Panc1 (cell line): ENCODE data around the gene STPG1. TPM values are rescaled to one million over a fixed set of nuclear protein-coding genes. Genes with fewer than 3 reads are reported as not detected.
A peak's percentile ranks its signal among the peaks of the same experiment; 100 is the strongest.

Experiments
- ATAC-seq: fragments of 200-7000 bp; cut with Tn5 transposase; 2 replicates; pipeline ENCODE4 v1.9.1; 2020; ENCODE audit warnings: mild to moderate bottlenecking, moderate library complexity
- BruUV-seq: library from RNA; stranded (reverse); fragments of 400-500 nt; replicated peaks from 2 replicates; lab custom pipeline; 2021; lab: Mats Ljungman, UMichigan
- CTCF ChIA-PET: fragments of 300-600 bp; sonication (Branson Sonifier 250); formaldehyde crosslinking; loops from one replicate; lab custom pipeline; 2022; ENCODE audit warnings: antibody characterized with exemption; lab: Charles Lee
- POLR2A ChIA-PET: fragments of 300-600 bp; sonication (Branson Sonifier 250); formaldehyde crosslinking; loops from one replicate; lab custom pipeline; 2022; ENCODE audit warnings: antibody characterized with exemption; lab: Charles Lee
- DNase-seq: peaks from one replicate; pipeline ENCODE4 v3.0.0-alpha.2; 2010; ENCODE audit warnings: low read depth, low spot score
- H3K27ac ChIP-seq: 2 replicates; pipeline ENCODE4 v1.5.1; 2011; ENCODE audit warnings: mild to moderate bottlenecking, low read length, inconsistent platforms
- H3K27me3 ChIP-seq: fragments of 200-500 bp; sonication (Bioruptor generic); 2 replicates; pipeline ENCODE4 v1.6.0; 2014; ENCODE audit warnings: low read length, inconsistent platforms; ENCODE audit not compliant: control insufficient read depth, insufficient read depth
- H3K36me3 ChIP-seq: fragments of 200-500 bp; sonication (Bioruptor generic); 2 replicates; pipeline ENCODE4 v1.5.1; 2014; ENCODE audit warnings: inconsistent platforms, mild to moderate bottlenecking, low read length, moderate library complexity; ENCODE audit not compliant: control insufficient read depth, insufficient read depth
- H3K4me1 ChIP-seq: 2 replicates; pipeline ENCODE4 v1.5.1; 2011; ENCODE audit warnings: inconsistent platforms, mild to moderate bottlenecking, low read length, moderate library complexity; ENCODE audit not compliant: control insufficient read depth, insufficient read depth
- H3K4me3 ChIP-seq, 2 experiments: 2 replicates each; pipeline ENCODE4 v1.5.1; 2011 to 2012; ENCODE audit warnings: low read depth in 2 of 2, low read length in 2 of 2, mild to moderate bottlenecking in 2 of 2, inconsistent platforms in 1 of 2, moderate library complexity in 1 of 2
- H3K9me3 ChIP-seq: fragments of 200-500 bp; sonication (Bioruptor generic); 2 replicates; pipeline ENCODE4 v1.5.1; 2014; ENCODE audit warnings: low read depth, mild to moderate bottlenecking, inconsistent platforms, low read length, moderate library complexity; ENCODE audit not compliant: control insufficient read depth, insufficient read depth
- CTCF ChIP-seq: fragments of 450-650 bp; IDR thresholded peaks from 2 replicates; pipeline ENCODE4 v1.5.1; 2017; ENCODE audit warnings: mild to moderate bottlenecking
- POLR2AphosphoS5 ChIP-seq: IDR thresholded peaks from 2 replicates; pipeline ENCODE4 v1.6.1; 2012; ENCODE audit warnings: mild to moderate bottlenecking, low read depth, low read length, moderate library complexity
- SIN3A ChIP-seq: IDR thresholded peaks from 2 replicates; pipeline ENCODE4 v1.6.1; 2012; ENCODE audit warnings: low read depth, mild to moderate bottlenecking, low read length, moderate library complexity, borderline replicate concordance; ENCODE audit not compliant: insufficient read depth
- TCF7L2 ChIP-seq: IDR thresholded peaks from 2 replicates; pipeline ENCODE4 v1.6.1; 2011; ENCODE audit warnings: mild to moderate bottlenecking, low read depth, low read length, inconsistent platforms
- in situ Hi-C: cut with HindIII; loops from 2 replicates; pipeline ENCODE4 v1.10.0; 2016; ENCODE audit warnings: low sequenced_read_pairs, low pct_unique_long_range_greater_than_20kb
- intact Hi-C: fragments of 100-400 bp; cut with micrococcal nuclease; formaldehyde crosslinking; loops from one replicate; pipeline ENCODE4 v1.10.0; 2022; ENCODE audit not compliant: unreplicated experiment
- total RNA-seq: library from RNA; stranded (reverse); gene quantifications from one replicate; pipeline ENCODE4 v1.2.1, GENCODE V29; 2021; ENCODE audit not compliant: unreplicated experiment
- TF ChIP-seq, protein P1 (sequence below), 2 experiments: IDR thresholded peaks; 2 replicates each; pipeline ENCODE4 v1.6.1; 2011 to 2012; ENCODE audit warnings: low read depth in 2 of 2, control low read depth in 1 of 2, low read length in 1 of 2, mild to moderate bottlenecking in 1 of 2, moderate library complexity in 1 of 2; ENCODE audit not compliant: insufficient read depth in 1 of 2

The STPG1 gene
- total RNA-seq, 1 experiment from 2014 or later = 9.9 TPM

DNA sequence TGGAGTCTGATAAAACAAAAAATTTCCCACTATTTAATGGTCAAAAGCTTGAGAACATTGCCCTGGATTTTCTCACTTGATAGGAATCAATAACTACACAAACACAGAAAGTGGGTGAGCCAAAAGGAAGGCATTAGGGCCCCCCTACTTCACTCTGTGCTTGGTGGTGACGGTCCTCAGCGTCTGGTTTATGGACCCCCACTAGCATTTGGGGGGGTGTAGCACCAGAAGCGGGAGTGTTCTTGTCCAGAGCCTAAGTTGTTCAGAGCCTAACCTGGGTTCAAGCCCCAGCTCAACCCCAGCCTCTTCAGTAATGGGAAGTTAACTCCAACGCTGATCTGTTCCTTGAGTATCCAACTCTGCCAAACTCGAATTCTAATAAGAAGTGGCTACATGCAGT, 33.1 kb downstream of the STPG1 start:
- no peaks in the 10 kb centered on the region for H3K9me3 ChIP-seq
- ChIA-PET CTCF (no interaction called here), POLR2A (interaction anchor here (0.6 kb wide), 1 partner anchor 144 kb away, joined by 3 read pairs; no protein-coding TSS in a partner anchor)
- no peak for ATAC-seq
- no peak for DNase-seq
- TF ChIP-seq, protein P1, sequence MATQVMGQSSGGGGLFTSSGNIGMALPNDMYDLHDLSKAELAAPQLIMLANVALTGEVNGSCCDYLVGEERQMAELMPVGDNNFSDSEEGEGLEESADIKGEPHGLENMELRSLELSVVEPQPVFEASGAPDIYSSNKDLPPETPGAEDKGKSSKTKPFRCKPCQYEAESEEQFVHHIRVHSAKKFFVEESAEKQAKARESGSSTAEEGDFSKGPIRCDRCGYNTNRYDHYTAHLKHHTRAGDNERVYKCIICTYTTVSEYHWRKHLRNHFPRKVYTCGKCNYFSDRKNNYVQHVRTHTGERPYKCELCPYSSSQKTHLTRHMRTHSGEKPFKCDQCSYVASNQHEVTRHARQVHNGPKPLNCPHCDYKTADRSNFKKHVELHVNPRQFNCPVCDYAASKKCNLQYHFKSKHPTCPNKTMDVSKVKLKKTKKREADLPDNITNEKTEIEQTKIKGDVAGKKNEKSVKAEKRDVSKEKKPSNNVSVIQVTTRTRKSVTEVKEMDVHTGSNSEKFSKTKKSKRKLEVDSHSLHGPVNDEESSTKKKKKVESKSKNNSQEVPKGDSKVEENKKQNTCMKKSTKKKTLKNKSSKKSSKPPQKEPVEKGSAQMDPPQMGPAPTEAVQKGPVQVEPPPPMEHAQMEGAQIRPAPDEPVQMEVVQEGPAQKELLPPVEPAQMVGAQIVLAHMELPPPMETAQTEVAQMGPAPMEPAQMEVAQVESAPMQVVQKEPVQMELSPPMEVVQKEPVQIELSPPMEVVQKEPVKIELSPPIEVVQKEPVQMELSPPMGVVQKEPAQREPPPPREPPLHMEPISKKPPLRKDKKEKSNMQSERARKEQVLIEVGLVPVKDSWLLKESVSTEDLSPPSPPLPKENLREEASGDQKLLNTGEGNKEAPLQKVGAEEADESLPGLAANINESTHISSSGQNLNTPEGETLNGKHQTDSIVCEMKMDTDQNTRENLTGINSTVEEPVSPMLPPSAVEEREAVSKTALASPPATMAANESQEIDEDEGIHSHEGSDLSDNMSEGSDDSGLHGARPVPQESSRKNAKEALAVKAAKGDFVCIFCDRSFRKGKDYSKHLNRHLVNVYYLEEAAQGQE (IDR thresholded peaks at IDR 0.05; ENCODE audit: insufficient read depth in 1 of 2, low read depth in 2 of 2, low read length in 1 of 2) = no peak
- TF ChIP-seq POLR2AphosphoS5 (no peak), SIN3A (no peak), CTCF (no peak), TCF7L2 (no peak)
- peak overlapping the region; percentile 35; the same call in 1 of the 2 replicates for H3K27ac ChIP-seq
- intact Hi-C loops = no loop called here
- no peak overlapping the region for H3K4me3 ChIP-seq
- peaks cover 3% of the 10 kb centered on the region for H3K4me1 ChIP-seq
- no peaks in the 10 kb centered on the region for H3K36me3 ChIP-seq
- in situ Hi-C loops = no loop called here
- BruUV-seq = no TSS peak
- H3K27me3 ChIP-seq = no peaks in the 10 kb centered on the region

GRCh38 chr1:24379733-24380315, 33.8 kb downstream of the STPG1 start:
- in situ Hi-C loops = no loop called here
- Histone ChIP-seq H3K4me1 (peaks cover 9% of the 10 kb centered on the region), H3K36me3 (no peaks in the 10 kb centered on the region), H3K27ac (peak overlapping the region; percentile 35; the same call in 1 of the 2 replicates), H3K27me3 (no peaks in the 10 kb centered on the region), H3K9me3 (no peaks in the 10 kb centered on the region), H3K4me3 (no peak overlapping the region)
- POLR2A ChIA-PET = no interaction called here
- TF ChIP-seq TCF7L2 = no peak
- no peak for TF ChIP-seq SIN3A
- TF ChIP-seq POLR2AphosphoS5 = no peak
- TF ChIP-seq, protein P1 (IDR thresholded peaks at IDR 0.05; ENCODE audit: insufficient read depth in 1 of 2, low read depth in 2 of 2, low read length in 1 of 2) = no peak
- no peak for TF ChIP-seq CTCF
- no TSS peak for BruUV-seq
- ATAC-seq = no peak
- intact Hi-C loops = no loop called here
- CTCF ChIA-PET = no interaction called here
- no peak for DNase-seq
